Measurements from ENCODE around the gene IL26.

DNA sequence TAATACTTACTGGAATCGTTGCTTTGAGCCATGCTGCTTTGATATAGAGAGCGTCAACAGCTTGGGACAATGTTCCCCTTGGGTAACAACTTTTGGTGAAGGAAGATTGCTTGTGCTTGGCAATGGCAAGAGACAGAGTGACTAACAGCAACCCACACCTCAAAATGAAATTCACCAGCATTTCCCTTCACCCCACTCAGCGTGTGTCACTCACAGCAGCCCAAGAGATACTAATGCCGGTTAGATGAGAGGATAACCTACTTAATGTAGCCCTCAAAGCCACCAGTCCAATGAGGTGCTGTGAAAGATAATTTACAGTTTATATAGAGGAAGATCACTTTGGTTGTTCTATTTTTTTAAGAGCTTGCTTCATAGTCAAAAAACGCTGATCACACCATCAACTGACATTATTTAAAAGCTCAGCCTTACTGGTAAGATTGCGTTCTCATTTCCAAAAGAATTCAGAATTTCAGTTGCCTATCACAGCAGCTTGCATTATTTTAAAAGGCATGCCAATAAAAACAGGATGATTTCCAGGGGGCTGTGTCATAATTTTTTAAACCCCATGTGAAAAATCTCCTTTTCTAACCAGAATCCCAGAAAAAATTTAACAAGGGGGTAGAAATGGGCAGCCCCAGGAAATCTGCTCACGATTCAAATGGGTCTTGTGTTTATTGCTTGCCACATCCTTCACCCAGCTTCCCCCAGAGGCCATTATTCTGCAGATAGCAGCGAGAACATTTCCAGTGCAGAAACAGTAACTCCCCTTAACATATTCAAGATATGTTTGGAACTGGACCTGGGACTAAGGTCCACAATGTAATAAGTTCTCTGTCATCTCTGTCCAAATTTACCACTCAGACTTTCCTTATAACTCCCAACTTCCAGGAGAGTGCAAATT is at the start of gene IL26:
- TF ChIP-seq, protein P1, sequence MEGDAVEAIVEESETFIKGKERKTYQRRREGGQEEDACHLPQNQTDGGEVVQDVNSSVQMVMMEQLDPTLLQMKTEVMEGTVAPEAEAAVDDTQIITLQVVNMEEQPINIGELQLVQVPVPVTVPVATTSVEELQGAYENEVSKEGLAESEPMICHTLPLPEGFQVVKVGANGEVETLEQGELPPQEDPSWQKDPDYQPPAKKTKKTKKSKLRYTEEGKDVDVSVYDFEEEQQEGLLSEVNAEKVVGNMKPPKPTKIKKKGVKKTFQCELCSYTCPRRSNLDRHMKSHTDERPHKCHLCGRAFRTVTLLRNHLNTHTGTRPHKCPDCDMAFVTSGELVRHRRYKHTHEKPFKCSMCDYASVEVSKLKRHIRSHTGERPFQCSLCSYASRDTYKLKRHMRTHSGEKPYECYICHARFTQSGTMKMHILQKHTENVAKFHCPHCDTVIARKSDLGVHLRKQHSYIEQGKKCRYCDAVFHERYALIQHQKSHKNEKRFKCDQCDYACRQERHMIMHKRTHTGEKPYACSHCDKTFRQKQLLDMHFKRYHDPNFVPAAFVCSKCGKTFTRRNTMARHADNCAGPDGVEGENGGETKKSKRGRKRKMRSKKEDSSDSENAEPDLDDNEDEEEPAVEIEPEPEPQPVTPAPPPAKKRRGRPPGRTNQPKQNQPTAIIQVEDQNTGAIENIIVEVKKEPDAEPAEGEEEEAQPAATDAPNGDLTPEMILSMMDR (IDR thresholded peaks at IDR 0.05) = no peak
- TF ChIP-seq TCF7L2 (IDR thresholded peaks at IDR 0.05; ENCODE audit: low read depth, low read length) = no peak
